Activated CD4-positive, alpha-beta memory T cell treated with anti-CD3 and anti-CD28 coated beads, Interleukin-2, amount 10 ng/mL, durations not matched to agents 7 days and 5 days (primary cell): ENCODE data around the gene CENPS. TPM values are rescaled to one million over a fixed set of nuclear protein-coding genes. Genes with fewer than 3 reads are reported as not detected.

Experiments
- CTCF ChIA-PET: fragments of 350-600 bp; sonication (Branson Sonifier 250); formaldehyde crosslinking; loops from one replicate; lab custom pipeline; 2021; ENCODE audit warnings: antibody characterized with exemption, inconsistent platforms; lab: Charles Lee
- POLR2A ChIA-PET: fragments of 350-600 bp; sonication (Branson Sonifier 250); formaldehyde crosslinking; loops from one replicate; lab custom pipeline; 2021; ENCODE audit warnings: antibody characterized with exemption; lab: Charles Lee
- DNase-seq: peaks from one replicate; pipeline ENCODE4 v3.0.0-alpha.2; 2020
- H3K27ac Mint-ChIP-seq: one replicate; pipeline ENCODE4 v1.8.0; 2021; ENCODE audit warnings: mild to moderate bottlenecking, mixed read lengths
- H3K27me3 Mint-ChIP-seq: one replicate; pipeline ENCODE4 v1.8.0; 2021; ENCODE audit warnings: mixed read lengths
- H3K36me3 Mint-ChIP-seq: one replicate; pipeline ENCODE4 v1.8.0; 2021; ENCODE audit warnings: low read depth, mixed read lengths
- H3K4me1 Mint-ChIP-seq: one replicate; pipeline ENCODE4 v1.8.0; 2021; ENCODE audit warnings: mixed read lengths
- H3K4me3 Mint-ChIP-seq: one replicate; pipeline ENCODE4 v1.8.0; 2021; ENCODE audit warnings: mild to moderate bottlenecking, mixed read lengths
- H3K9me3 Mint-ChIP-seq: one replicate; pipeline ENCODE4 v1.8.0; 2021; ENCODE audit warnings: mixed read lengths
- total RNA-seq, 2 experiments: library from RNA; stranded (reverse); gene quantifications; one replicate each; pipeline ENCODE4 v1.2.3, GENCODE V29; 2021

Gene CENPS
- total RNA-seq: 10 to 100 TPM; 13.5 to 15.2 TPM

- H3K4me1 Mint-ChIP-seq: peaks cover 39% of the 10 kb centered on the region
- H3K27me3 Mint-ChIP-seq: no peaks in the 10 kb centered on the region
- POLR2A ChIA-PET: interaction anchor here (0.6 to 3.3 kb wide), 23 partner anchors 9 to 715 kb away, joined by 3 to 30 read pairs (median 4); partner anchors contain the start of genes CORT, KIF1B, LZIC and NMNAT1
- peak within 1 kb of the TSS; percentile 79 for H3K27ac Mint-ChIP-seq
- H3K4me3 Mint-ChIP-seq: peak within 1 kb of the TSS; percentile 86
- no peaks in the 10 kb centered on the region for H3K36me3 Mint-ChIP-seq
- H3K9me3 Mint-ChIP-seq: no peaks in the 10 kb centered on the region
- peak; percentile 85 for DNase-seq
- CTCF ChIA-PET: interaction anchor here (0.6 to 5.4 kb wide), 27 partner anchors 9 to 777 kb away, joined by 3 to 106 read pairs (median 4); partner anchors contain the start of genes KIF1B, LZIC, NMNAT1 and PEX14
Measured at GRCh38 chr1:10430216-10431069, at the start of gene CENPS. Gene CENPS, plus strand, starts transcription at chr1:10430433. Its CDS starts 85 bp downstream, at chr1:10430518.

- Mint-ChIP-seq H3K36me3 (peaks cover 18% of the 10 kb centered on the region), H3K4me1 (no peaks in the 10 kb centered on the region), H3K27ac (no peak overlapping the region), H3K27me3 (no peaks in the 10 kb centered on the region), H3K4me3 (no peak overlapping the region), H3K9me3 (no peaks in the 10 kb centered on the region)
- CTCF ChIA-PET: interaction anchor here (0.7 to 1.8 kb wide), 2 partner anchors 49 to 171 kb away, joined by 3 to 5 read pairs; partner anchors contain the start of genes CENPS and KIF1B
- no peak for DNase-seq
- POLR2A ChIA-PET: interaction anchor here (1.1 kb wide), 1 partner anchor 18 kb away, joined by 4 read pairs; the partner anchor contains the start of gene PGD
Measured at GRCh38 chr1:10380594-10381275, 49.5 kb upstream of the CENPS start.

GRCh38 chr1:10383630-10384029 is 46.6 kb upstream of the CENPS start:
- no peak overlapping the region for H3K4me3 Mint-ChIP-seq
- H3K9me3 Mint-ChIP-seq: no peaks in the 10 kb centered on the region
- H3K4me1 Mint-ChIP-seq: no peaks in the 10 kb centered on the region
- no peak overlapping the region for H3K27ac Mint-ChIP-seq
- ChIA-PET CTCF (no interaction called here), POLR2A (no interaction called here)
- DNase-seq: no peak
- no peaks in the 10 kb centered on the region for H3K27me3 Mint-ChIP-seq
- H3K36me3 Mint-ChIP-seq: no peaks in the 10 kb centered on the region

GRCh38 chr1:10384219-10384618 is 46.0 kb upstream of the CENPS start:
- CTCF ChIA-PET: no interaction called here

GRCh38 chr1:10386761-10387676 is 43.2 kb upstream of the CENPS start:
- no peak for DNase-seq
- H3K9me3 Mint-ChIP-seq: no peaks in the 10 kb centered on the region
- ChIA-PET CTCF (interaction anchor here (0.6 to 3.5 kb wide), 3 partner anchors 10 to 69 kb away, joined by 8 to 10 read pairs (median 8); partner anchors contain the start of gene CENPS), POLR2A (interaction anchor here (2.0 kb wide), 1 partner anchor 12 kb away, joined by 17 read pairs; the partner anchor contains the start of gene PGD)
- H3K36me3 Mint-ChIP-seq: no peaks in the 10 kb centered on the region
- H3K27ac Mint-ChIP-seq: no peak overlapping the region
- no peaks in the 10 kb centered on the region for H3K27me3 Mint-ChIP-seq
- no peaks in the 10 kb centered on the region for H3K4me1 Mint-ChIP-seq
- no peak overlapping the region for H3K4me3 Mint-ChIP-seq

More at GRCh38 chr1:10384219-10384618, 46.0 kb upstream of the CENPS start:
- no peaks in the 10 kb centered on the region for H3K4me1 Mint-ChIP-seq
- H3K27ac Mint-ChIP-seq: no peak overlapping the region
- DNase-seq: no peak
- H3K36me3 Mint-ChIP-seq: no peaks in the 10 kb centered on the region
- no peaks in the 10 kb centered on the region for H3K9me3 Mint-ChIP-seq
- H3K4me3 Mint-ChIP-seq: no peak overlapping the region
- POLR2A ChIA-PET: no interaction called here
- H3K27me3 Mint-ChIP-seq: no peaks in the 10 kb centered on the region

- Mint-ChIP-seq H3K36me3 (no peaks in the 10 kb centered on the region), H3K9me3 (no peaks in the 10 kb centered on the region), H3K27ac (no peak overlapping the region), H3K4me1 (no peaks in the 10 kb centered on the region), H3K4me3 (no peak overlapping the region), H3K27me3 (no peaks in the 10 kb centered on the region)
- POLR2A ChIA-PET: interaction anchor here (0.7 to 2.0 kb wide), 2 partner anchors 12 to 42 kb away, joined by 3 to 17 read pairs; partner anchors contain the start of genes CENPS and PGD
- no peak for DNase-seq
- CTCF ChIA-PET: interaction anchor here (0.6 to 3.5 kb wide), 4 partner anchors 10 to 69 kb away, joined by 6 to 10 read pairs (median 8); partner anchors contain the start of gene CENPS
Measured at GRCh38 chr1:10387677-10388386, 42.4 kb upstream of the CENPS start.

- Mint-ChIP-seq H3K36me3 (no peaks in the 10 kb centered on the region), H3K4me1 (no peaks in the 10 kb centered on the region), H3K4me3 (no peak overlapping the region), H3K9me3 (no peaks in the 10 kb centered on the region), H3K27me3 (no peaks in the 10 kb centered on the region), H3K27ac (no peak overlapping the region)
- no peak for DNase-seq
- CTCF ChIA-PET: interaction anchor here (1.1 to 3.5 kb wide), 2 partner anchors 11 to 42 kb away, joined by 6 to 10 read pairs; partner anchors contain the start of gene CENPS
- POLR2A ChIA-PET: interaction anchor here (0.7 to 2.0 kb wide), 2 partner anchors 11 to 42 kb away, joined by 3 to 17 read pairs; partner anchors contain the start of genes CENPS and PGD
Measured at GRCh38 chr1:10388387-10388715, 41.9 kb upstream of the CENPS start.

- ChIA-PET CTCF (interaction anchor here (3.5 kb wide), 1 partner anchor 41 kb away, joined by 10 read pairs; the partner anchor contains the start of gene CENPS), POLR2A (interaction anchor here (2.0 kb wide), 1 partner anchor 10 kb away, joined by 17 read pairs; the partner anchor contains the start of gene PGD)
- Mint-ChIP-seq H3K4me3 (no peak overlapping the region), H3K4me1 (no peaks in the 10 kb centered on the region), H3K27ac (no peak overlapping the region), H3K36me3 (no peaks in the 10 kb centered on the region), H3K9me3 (peaks cover 5% of the 10 kb centered on the region), H3K27me3 (no peaks in the 10 kb centered on the region)
- DNase-seq: no peak
Measured at GRCh38 chr1:10389271-10389973, 40.8 kb upstream of the CENPS start.

GRCh38 chr1:10396870-10397269 is 33.4 kb upstream of the CENPS start:
- ChIA-PET POLR2A (no interaction called here), CTCF (no interaction called here)
- Mint-ChIP-seq H3K27me3 (no peaks in the 10 kb centered on the region), H3K4me1 (peaks cover 31% of the 10 kb centered on the region), H3K27ac (no peak overlapping the region), H3K9me3 (peaks cover 5% of the 10 kb centered on the region), H3K4me3 (peak overlapping the region; percentile 47), H3K36me3 (peaks cover 10% of the 10 kb centered on the region)
- DNase-seq: no peak

GRCh38 chr1:10398278-10398733 is 31.9 kb upstream of the CENPS start:
- ChIA-PET CTCF (interaction anchor here (0.7 to 3.3 kb wide), 4 partner anchors 17 to 189 kb away, joined by 3 to 21 read pairs (median 6); partner anchors contain the start of genes CENPS and KIF1B), POLR2A (interaction anchor here (1.1 to 3.7 kb wide), 11 partner anchors 10 to 614 kb away, joined by 3 to 17 read pairs (median 6); partner anchors contain the start of genes CENPS and TARDBP)
- Mint-ChIP-seq H3K9me3 (peaks cover 5% of the 10 kb centered on the region), H3K27ac (peak overlapping the region; percentile 67), H3K4me3 (peak overlapping the region; percentile 89), H3K4me1 (peaks cover 39% of the 10 kb centered on the region), H3K36me3 (peaks cover 20% of the 10 kb centered on the region), H3K27me3 (no peaks in the 10 kb centered on the region)
- DNase-seq: no peak
